ENCODE measurements around the gene TAF1B. TPM values are rescaled to one million over a fixed set of nuclear protein-coding genes. Genes with fewer than 3 reads are reported as not detected.

Gene TAF1B
- total RNA-seq, 1 experiment from 2014 or later = 44.9 TPM

GRCh38 chr2:9946076-9946475, 102.8 kb downstream of the TAF1B start:
- no peak for DNase-seq (ENCODE audit: low read depth)
- in situ Hi-C loops (cut with HindIII; ENCODE audit: low pct_unique_long_range_greater_than_20kb, low sequenced_read_pairs) = no loop called here

- no peak for DNase-seq (ENCODE audit: low read depth)
- in situ Hi-C loops (cut with HindIII; ENCODE audit: low pct_unique_long_range_greater_than_20kb, low sequenced_read_pairs) = no loop called here
Measured at GRCh38 chr2:9946818-9947217, 103.5 kb downstream of the TAF1B start.

- DNase-seq (ENCODE audit: low read depth) = no peak
- in situ Hi-C loops (cut with HindIII; ENCODE audit: low pct_unique_long_range_greater_than_20kb, low sequenced_read_pairs) = no loop called here
Measured at GRCh38 chr2:9948721-9949120, 105.4 kb downstream of the TAF1B start.

GRCh38 chr2:9949239-9949991, 106.1 kb downstream of the TAF1B start:
- in situ Hi-C loops (cut with HindIII; ENCODE audit: low pct_unique_long_range_greater_than_20kb, low sequenced_read_pairs) = no loop called here
- no peak for DNase-seq (ENCODE audit: low read depth)

- in situ Hi-C loops (cut with HindIII; ENCODE audit: low pct_unique_long_range_greater_than_20kb, low sequenced_read_pairs) = loop anchor here (25.0 kb wide), 1 partner anchor 138 kb away; no protein-coding TSS in a partner anchor
- DNase-seq (ENCODE audit: low read depth) = no peak
Measured at GRCh38 chr2:9949992-9950520, 106.8 kb downstream of the TAF1B start.

GRCh38 chr2:9950521-9951271, 107.4 kb downstream of the TAF1B start:
- peak; percentile 33 for DNase-seq (ENCODE audit: low read depth)
- in situ Hi-C loops (cut with HindIII; ENCODE audit: low pct_unique_long_range_greater_than_20kb, low sequenced_read_pairs) = loop anchor here (25.0 kb wide), 1 partner anchor 138 kb away; no protein-coding TSS in a partner anchor

- no peak for DNase-seq (ENCODE audit: low read depth)
- in situ Hi-C loops (cut with HindIII; ENCODE audit: low pct_unique_long_range_greater_than_20kb, low sequenced_read_pairs) = loop anchor here (25.0 kb wide), 1 partner anchor 139 kb away; no protein-coding TSS in a partner anchor
Measured at GRCh38 chr2:9951272-9951521, 107.9 kb downstream of the TAF1B start.

GRCh38 chr2:9951522-9952285, 108.4 kb downstream of the TAF1B start, which contains the start of gene GRHL1:
TSS of gene GRHL1 (plus strand) at chr2:9951693. CDS start at chr2:9951834, 141 bp downstream.
- in situ Hi-C loops (cut with HindIII; ENCODE audit: low pct_unique_long_range_greater_than_20kb, low sequenced_read_pairs) = loop anchor here (25.0 kb wide), 1 partner anchor 139 kb away; no protein-coding TSS in a partner anchor
- DNase-seq (ENCODE audit: low read depth) = peak; percentile 88

GRCh38 chr2:9952286-9952737, 109.0 kb downstream of the TAF1B start:
- DNase-seq (ENCODE audit: low read depth) = no peak
- in situ Hi-C loops (cut with HindIII; ENCODE audit: low pct_unique_long_range_greater_than_20kb, low sequenced_read_pairs) = loop anchor here (25.0 kb wide), 1 partner anchor 140 kb away; no protein-coding TSS in a partner anchor

GRCh38 chr2:9952856-9953503, 109.7 kb downstream of the TAF1B start:
- in situ Hi-C loops (cut with HindIII; ENCODE audit: low pct_unique_long_range_greater_than_20kb, low sequenced_read_pairs) = loop anchor here (25.0 kb wide), 1 partner anchor 141 kb away; no protein-coding TSS in a partner anchor
- DNase-seq (ENCODE audit: low read depth) = no peak

GRCh38 chr2:9954136-9954535, 110.9 kb downstream of the TAF1B start:
- in situ Hi-C loops (cut with HindIII; ENCODE audit: low pct_unique_long_range_greater_than_20kb, low sequenced_read_pairs) = loop anchor here (25.0 kb wide), 1 partner anchor 142 kb away; no protein-coding TSS in a partner anchor
- no peak for DNase-seq (ENCODE audit: low read depth)

- DNase-seq (ENCODE audit: low read depth) = no peak
- in situ Hi-C loops (cut with HindIII; ENCODE audit: low pct_unique_long_range_greater_than_20kb, low sequenced_read_pairs) = loop anchor here (25.0 kb wide), 1 partner anchor 146 kb away; no protein-coding TSS in a partner anchor
Measured at GRCh38 chr2:9958057-9958456, 114.8 kb downstream of the TAF1B start.

GRCh38 chr2:9959262-9959661, 116.0 kb downstream of the TAF1B start:
- DNase-seq (ENCODE audit: low read depth) = no peak
- in situ Hi-C loops (cut with HindIII; ENCODE audit: low pct_unique_long_range_greater_than_20kb, low sequenced_read_pairs) = loop anchor here (25.0 kb wide), 1 partner anchor 147 kb away; no protein-coding TSS in a partner anchor

GRCh38 chr2:9961013-9961412, 117.7 kb downstream of the TAF1B start:
- DNase-seq (ENCODE audit: low read depth) = no peak
- in situ Hi-C loops (cut with HindIII; ENCODE audit: low pct_unique_long_range_greater_than_20kb, low sequenced_read_pairs) = loop anchor here (25.0 kb wide), 1 partner anchor 149 kb away; no protein-coding TSS in a partner anchor

GRCh38 chr2:9964334-9964980, 121.2 kb downstream of the TAF1B start:
- no peak for DNase-seq (ENCODE audit: low read depth)
- in situ Hi-C loops (cut with HindIII; ENCODE audit: low pct_unique_long_range_greater_than_20kb, low sequenced_read_pairs) = loop anchor here (25.0 kb wide), 1 partner anchor 152 kb away; no protein-coding TSS in a partner anchor

- DNase-seq (ENCODE audit: low read depth) = no peak
- in situ Hi-C loops (cut with HindIII; ENCODE audit: low pct_unique_long_range_greater_than_20kb, low sequenced_read_pairs) = loop anchor here (25.0 kb wide), 1 partner anchor 153 kb away; no protein-coding TSS in a partner anchor
Measured at GRCh38 chr2:9965119-9965822, 122.0 kb downstream of the TAF1B start.

Measured in Caki2 (cell line).